SU-DHL-6 (cell line): ENCODE results near the gene LRRC56.

Experiments used
- EZH2phosphoT487 ChIP-seq: fragments of 200-600 bp; sonication (generic), shearing (Covaris generic); conservative IDR thresholded peaks from 2 replicates; pipeline ENCODE4 v1.6.1; 2018; ENCODE audit warnings: mild to moderate bottlenecking, antibody characterized with exemption, low read length, moderate library complexity, mixed read lengths
- TF ChIP-seq, protein P1 (sequence below): fragments of 200-600 bp; sonication (generic); IDR thresholded peaks from one replicate; pipeline ENCODE4 v1.5.1; 2017; ENCODE audit warnings: antibody characterized with exemption, mild to moderate bottlenecking, low read length, moderate library complexity; ENCODE audit not compliant: insufficient read depth, poor library complexity, severe bottlenecking

DNA sequence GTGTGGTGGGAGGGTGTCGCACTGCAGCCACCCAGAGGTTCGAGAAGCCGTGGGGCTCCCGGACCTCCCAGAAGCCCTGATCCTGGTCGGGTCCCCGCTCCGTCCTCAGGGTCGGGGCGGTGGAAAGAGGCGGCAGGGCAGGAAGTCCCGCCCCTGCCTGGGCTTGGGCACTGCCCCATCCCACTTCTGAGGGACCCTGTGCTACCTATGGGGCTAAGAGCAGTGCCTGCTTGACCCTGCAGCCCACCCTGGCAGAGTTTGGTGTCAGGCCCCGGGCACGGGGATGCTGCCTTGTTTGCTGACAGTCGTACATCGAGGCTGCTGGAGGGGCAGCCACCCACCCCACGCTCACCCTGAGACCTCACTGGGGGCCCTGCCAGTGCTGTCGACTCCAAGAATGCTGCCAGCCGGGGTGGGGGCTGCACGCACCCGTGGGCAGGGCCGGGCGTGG, 49.7 kb upstream of the LRRC56 start:
- TF ChIP-seq, protein P1, sequence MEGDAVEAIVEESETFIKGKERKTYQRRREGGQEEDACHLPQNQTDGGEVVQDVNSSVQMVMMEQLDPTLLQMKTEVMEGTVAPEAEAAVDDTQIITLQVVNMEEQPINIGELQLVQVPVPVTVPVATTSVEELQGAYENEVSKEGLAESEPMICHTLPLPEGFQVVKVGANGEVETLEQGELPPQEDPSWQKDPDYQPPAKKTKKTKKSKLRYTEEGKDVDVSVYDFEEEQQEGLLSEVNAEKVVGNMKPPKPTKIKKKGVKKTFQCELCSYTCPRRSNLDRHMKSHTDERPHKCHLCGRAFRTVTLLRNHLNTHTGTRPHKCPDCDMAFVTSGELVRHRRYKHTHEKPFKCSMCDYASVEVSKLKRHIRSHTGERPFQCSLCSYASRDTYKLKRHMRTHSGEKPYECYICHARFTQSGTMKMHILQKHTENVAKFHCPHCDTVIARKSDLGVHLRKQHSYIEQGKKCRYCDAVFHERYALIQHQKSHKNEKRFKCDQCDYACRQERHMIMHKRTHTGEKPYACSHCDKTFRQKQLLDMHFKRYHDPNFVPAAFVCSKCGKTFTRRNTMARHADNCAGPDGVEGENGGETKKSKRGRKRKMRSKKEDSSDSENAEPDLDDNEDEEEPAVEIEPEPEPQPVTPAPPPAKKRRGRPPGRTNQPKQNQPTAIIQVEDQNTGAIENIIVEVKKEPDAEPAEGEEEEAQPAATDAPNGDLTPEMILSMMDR = no peak
- no peak for TF ChIP-seq EZH2phosphoT487
